ENCODE data around the gene BAZ2B.

BAZ2B gene

DNA sequence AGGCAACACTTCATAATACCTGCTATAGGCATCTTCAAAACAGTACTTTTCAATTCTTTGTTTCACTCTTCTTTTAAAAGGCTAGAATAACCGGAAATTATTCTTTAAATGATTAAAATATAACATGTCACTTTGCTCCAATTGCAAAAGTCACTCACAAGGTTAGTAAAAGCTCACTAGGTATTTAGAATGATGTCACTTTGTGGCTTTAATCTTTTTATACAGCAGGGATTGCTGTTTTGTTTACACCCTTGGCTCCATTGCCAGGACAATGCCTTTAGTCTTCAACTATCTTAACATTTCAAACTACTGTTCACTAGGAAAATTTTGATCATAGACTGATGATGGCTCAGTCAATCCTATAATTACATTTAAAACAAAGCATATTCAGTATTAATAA lies 157.1 kb downstream of the BAZ2B start:
- no CpG with 5 or more reads among the region's 1 CpG for WGBS
- H3K27me3 ChIP-seq (ENCODE audit: insufficient read depth, low read length), result no peaks in the 10 kb centered on the region
- no peak overlapping the region for H3K27ac ChIP-seq (ENCODE audit: low read depth, low read length)
- H3K9ac ChIP-seq (ENCODE audit: low read depth, low read length), result no peak overlapping the region
- no peak overlapping the region for H3K4me3 ChIP-seq (ENCODE audit: low read length)
- no peaks in the 10 kb centered on the region for H3K9me3 ChIP-seq (ENCODE audit: insufficient read depth, low read depth, low read length)
- no peaks in the 10 kb centered on the region for H3K4me1 ChIP-seq (ENCODE audit: insufficient read depth, low read length)
- H3K36me3 ChIP-seq (ENCODE audit: insufficient read depth, low read length), result no peaks in the 10 kb centered on the region

GRCh38 chr2:159457589-159457988 lies 158.8 kb downstream of the BAZ2B start:
- Histone ChIP-seq H3K9ac (ENCODE audit: low read depth, low read length) (no peak overlapping the region), H3K9me3 (ENCODE audit: insufficient read depth, low read depth, low read length) (no peaks in the 10 kb centered on the region), H3K36me3 (ENCODE audit: insufficient read depth, low read length) (no peaks in the 10 kb centered on the region), H3K4me1 (ENCODE audit: insufficient read depth, low read length) (no peaks in the 10 kb centered on the region), H3K4me3 (ENCODE audit: low read length) (no peak overlapping the region), H3K27ac (ENCODE audit: low read depth, low read length) (no peak overlapping the region; the same call in 1 of the 2 replicates), H3K27me3 (ENCODE audit: insufficient read depth, low read length) (no peaks in the 10 kb centered on the region)
- 74% methylated on average over 1 of the region's 1 CpG for WGBS

- WGBS, result 100% methylated on average over 1 of the region's 5 CpGs
- no peaks in the 10 kb centered on the region for H3K4me1 ChIP-seq (ENCODE audit: insufficient read depth, low read length)
Measured at GRCh38 chr2:159456500-159457426, 159.6 kb downstream of the BAZ2B start.

DNA sequence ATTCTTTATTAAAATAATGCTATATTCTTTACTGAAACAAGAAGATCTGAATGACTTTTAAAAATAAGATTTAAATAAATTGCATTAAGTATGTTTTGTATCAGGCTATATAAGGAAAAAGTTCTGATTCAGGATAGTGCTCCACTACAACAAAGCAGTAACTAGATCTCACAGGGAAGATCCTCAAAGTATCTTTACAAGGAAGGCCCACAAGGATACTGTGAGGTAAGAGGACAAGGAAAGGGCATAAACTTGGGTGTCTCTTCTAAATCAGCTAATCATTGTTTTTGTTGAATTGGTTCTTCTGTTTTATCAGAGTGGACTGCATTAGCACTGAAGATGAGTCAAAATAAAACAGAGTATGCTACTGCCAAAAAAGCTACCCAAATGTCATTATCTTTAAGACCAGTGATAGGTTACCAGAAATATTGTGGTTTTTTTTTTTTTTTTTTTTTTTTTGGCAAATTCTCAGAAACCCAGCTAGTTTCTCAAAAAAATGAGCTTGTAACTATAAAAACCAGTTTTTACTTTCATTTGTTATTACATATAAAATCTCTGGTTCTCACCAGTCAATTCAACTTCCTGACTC lies 160.9 kb downstream of the BAZ2B start:
- no peaks in the 10 kb centered on the region for H3K9me3 ChIP-seq (ENCODE audit: insufficient read depth, low read depth, low read length)
- H3K27ac ChIP-seq (ENCODE audit: low read depth, low read length), result no peak overlapping the region
- peaks cover 2% of the 10 kb centered on the region; the same call in 1 of the 2 replicates for H3K4me1 ChIP-seq (ENCODE audit: insufficient read depth, low read length)
- H3K36me3 ChIP-seq (ENCODE audit: insufficient read depth, low read length), result no peaks in the 10 kb centered on the region
- no peaks in the 10 kb centered on the region for H3K27me3 ChIP-seq (ENCODE audit: insufficient read depth, low read length)
- no peak overlapping the region for H3K9ac ChIP-seq (ENCODE audit: low read depth, low read length)
- no peak overlapping the region for H3K4me3 ChIP-seq (ENCODE audit: low read length)

More at GRCh38 chr2:159456500-159457426, 159.6 kb downstream of the BAZ2B start:
- Histone ChIP-seq H3K27ac (ENCODE audit: low read depth, low read length) (no peak overlapping the region), H3K4me3 (ENCODE audit: low read length) (no peak overlapping the region), H3K36me3 (ENCODE audit: insufficient read depth, low read length) (no peaks in the 10 kb centered on the region), H3K9ac (ENCODE audit: low read depth, low read length) (no peak overlapping the region), H3K27me3 (ENCODE audit: insufficient read depth, low read length) (no peaks in the 10 kb centered on the region), H3K9me3 (ENCODE audit: insufficient read depth, low read depth, low read length) (no peaks in the 10 kb centered on the region)

DNA sequence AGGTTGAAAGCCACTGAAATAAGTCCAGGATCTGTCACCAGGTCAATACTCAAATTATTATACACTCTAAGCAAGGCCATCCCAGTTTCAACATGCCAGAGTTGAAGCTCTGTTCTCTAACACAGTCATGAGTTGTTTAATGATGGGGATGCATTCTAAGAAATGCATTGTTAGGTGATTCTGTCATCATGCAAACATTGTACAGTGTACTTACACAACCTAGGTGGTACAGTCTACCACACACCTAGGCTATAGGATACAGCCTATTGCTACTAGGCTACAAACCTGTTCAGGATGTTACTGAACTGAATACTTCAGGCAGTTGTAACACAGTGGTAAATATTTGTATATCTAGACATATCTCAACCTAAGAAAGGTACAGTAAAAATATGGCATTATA lies 162.2 kb downstream of the BAZ2B start:
- H3K9ac ChIP-seq (ENCODE audit: low read depth, low read length), result no peak overlapping the region
- peaks cover 12% of the 10 kb centered on the region for H3K4me1 ChIP-seq (ENCODE audit: insufficient read depth, low read length)
- H3K27me3 ChIP-seq (ENCODE audit: insufficient read depth, low read length), result no peaks in the 10 kb centered on the region
- no peak overlapping the region for H3K27ac ChIP-seq (ENCODE audit: low read depth, low read length)
- H3K36me3 ChIP-seq (ENCODE audit: insufficient read depth, low read length), result no peaks in the 10 kb centered on the region
- no peak overlapping the region for H3K4me3 ChIP-seq (ENCODE audit: low read length)
- no peaks in the 10 kb centered on the region for H3K9me3 ChIP-seq (ENCODE audit: insufficient read depth, low read depth, low read length)

DNA sequence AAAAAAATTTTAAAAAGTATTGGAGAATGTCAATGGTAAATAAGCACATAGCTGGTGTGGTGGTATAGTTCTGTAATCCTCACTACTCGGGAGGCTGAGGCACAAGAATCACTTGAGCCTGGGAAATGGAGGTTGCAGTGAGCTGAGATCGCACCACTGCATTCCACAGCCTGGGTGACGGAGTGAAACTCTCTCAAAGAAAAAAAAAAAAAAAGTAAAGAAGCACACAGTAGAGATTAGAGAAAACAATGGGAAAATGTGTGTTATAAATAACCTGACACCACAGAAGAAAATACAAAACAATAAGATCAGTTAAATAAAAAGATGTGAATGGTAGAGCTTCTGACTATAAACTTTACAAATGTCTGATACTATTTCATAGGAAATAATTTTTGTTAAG lies 166.2 kb downstream of the BAZ2B start:
- Histone ChIP-seq H3K9ac (ENCODE audit: low read depth, low read length) (no peak overlapping the region), H3K4me3 (ENCODE audit: low read length) (no peak overlapping the region), H3K9me3 (ENCODE audit: insufficient read depth, low read depth, low read length) (no peaks in the 10 kb centered on the region), H3K36me3 (ENCODE audit: insufficient read depth, low read length) (peaks cover 23% of the 10 kb centered on the region), H3K4me1 (ENCODE audit: insufficient read depth, low read length) (peaks cover 30% of the 10 kb centered on the region), H3K27ac (ENCODE audit: low read depth, low read length) (peak overlapping the region; percentile 50; the same call in 1 of the 2 replicates), H3K27me3 (ENCODE audit: insufficient read depth, low read length) (no peaks in the 10 kb centered on the region)
- WGBS, result 94% methylated on average over 3 of the region's 3 CpGs

GRCh38 chr2:159449504-159450124 lies 166.7 kb downstream of the BAZ2B start:
- peaks cover 29% of the 10 kb centered on the region for H3K36me3 ChIP-seq (ENCODE audit: insufficient read depth, low read length)
- H3K9me3 ChIP-seq (ENCODE audit: insufficient read depth, low read depth, low read length), result no peaks in the 10 kb centered on the region
- no peak overlapping the region for H3K4me3 ChIP-seq (ENCODE audit: low read length)
- peaks cover 30% of the 10 kb centered on the region for H3K4me1 ChIP-seq (ENCODE audit: insufficient read depth, low read length)
- H3K27ac ChIP-seq (ENCODE audit: low read depth, low read length), result peak overlapping the region; percentile 50; the same call in 1 of the 2 replicates
- no peaks in the 10 kb centered on the region for H3K27me3 ChIP-seq (ENCODE audit: insufficient read depth, low read length)
- no peak overlapping the region for H3K9ac ChIP-seq (ENCODE audit: low read depth, low read length)
- WGBS, result 0% methylated on average over 1 of the region's 1 CpG

- 97% methylated on average over 2 of the region's 2 CpGs for WGBS
- Histone ChIP-seq H3K9me3 (ENCODE audit: insufficient read depth, low read depth, low read length) (no peaks in the 10 kb centered on the region), H3K27ac (ENCODE audit: low read depth, low read length) (no peak overlapping the region; the same call in 1 of the 2 replicates), H3K4me1 (ENCODE audit: insufficient read depth, low read length) (peaks cover 30% of the 10 kb centered on the region), H3K4me3 (ENCODE audit: low read length) (no peak overlapping the region), H3K9ac (ENCODE audit: low read depth, low read length) (no peak overlapping the region), H3K36me3 (ENCODE audit: insufficient read depth, low read length) (peaks cover 54% of the 10 kb centered on the region), H3K27me3 (ENCODE audit: insufficient read depth, low read length) (no peaks in the 10 kb centered on the region)
Measured at GRCh38 chr2:159446817-159447216, 169.5 kb downstream of the BAZ2B start.

DNA sequence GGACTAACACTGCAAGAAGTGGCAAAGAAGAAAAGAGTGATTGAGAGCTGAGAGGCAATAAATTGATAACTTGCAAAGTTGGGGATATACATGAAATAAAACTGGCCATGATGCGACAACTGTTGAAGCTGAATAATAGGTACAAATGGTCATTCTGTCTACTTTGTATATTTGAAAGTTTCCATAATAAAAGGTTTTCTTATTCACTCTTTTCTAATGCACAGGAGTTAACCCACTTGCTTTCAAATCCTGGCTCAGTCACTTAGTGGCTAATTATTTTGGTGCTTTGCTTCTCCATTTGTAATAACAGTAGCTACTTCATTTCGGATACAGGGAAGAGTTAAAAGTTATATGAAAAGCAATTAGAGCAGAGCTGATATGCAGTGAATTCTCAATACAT lies 170.1 kb downstream of the BAZ2B start:
- no peak overlapping the region; the same call in 1 of the 2 replicates for H3K27ac ChIP-seq (ENCODE audit: low read depth, low read length)

DNA sequence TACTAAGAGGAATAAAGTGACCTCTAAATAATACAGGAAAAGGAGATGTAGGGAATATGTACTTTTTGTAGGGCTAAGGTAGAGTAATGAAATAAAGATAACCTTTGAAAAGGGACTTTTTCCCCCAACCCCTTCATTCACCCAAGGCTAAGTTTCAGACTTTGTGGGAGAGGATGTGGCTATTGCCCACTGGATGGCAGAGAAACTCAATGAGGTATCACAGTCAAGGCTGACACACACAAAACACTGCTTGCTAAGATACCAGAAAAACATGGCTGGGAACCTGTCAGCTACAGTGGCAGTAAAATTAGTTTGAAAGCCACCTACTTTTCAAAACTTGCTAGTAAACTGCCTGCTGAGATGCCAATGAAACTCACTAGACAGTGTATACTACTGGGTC lies 171.0 kb downstream of the BAZ2B start:
- H3K9ac ChIP-seq (ENCODE audit: low read depth, low read length), result no peak overlapping the region
- H3K27me3 ChIP-seq (ENCODE audit: insufficient read depth, low read length), result no peaks in the 10 kb centered on the region
- H3K27ac ChIP-seq (ENCODE audit: low read depth, low read length), result no peak overlapping the region
- H3K9me3 ChIP-seq (ENCODE audit: insufficient read depth, low read depth, low read length), result no peaks in the 10 kb centered on the region
- H3K4me3 ChIP-seq (ENCODE audit: low read length), result no peak overlapping the region
- peaks cover 61% of the 10 kb centered on the region for H3K36me3 ChIP-seq (ENCODE audit: insufficient read depth, low read length)
- H3K4me1 ChIP-seq (ENCODE audit: insufficient read depth, low read length), result peaks cover 26% of the 10 kb centered on the region

More for the DNA sequence above, 170.1 kb downstream of the BAZ2B start:
- peaks cover 60% of the 10 kb centered on the region for H3K36me3 ChIP-seq (ENCODE audit: insufficient read depth, low read length)
- H3K9me3 ChIP-seq (ENCODE audit: insufficient read depth, low read depth, low read length), result no peaks in the 10 kb centered on the region
- no peaks in the 10 kb centered on the region for H3K27me3 ChIP-seq (ENCODE audit: insufficient read depth, low read length)
- peaks cover 30% of the 10 kb centered on the region for H3K4me1 ChIP-seq (ENCODE audit: insufficient read depth, low read length)
- 94% methylated on average over 1 of the region's 2 CpGs for WGBS
- no peak overlapping the region for H3K4me3 ChIP-seq (ENCODE audit: low read length)
- no peak overlapping the region for H3K9ac ChIP-seq (ENCODE audit: low read depth, low read length)

- H3K4me1 ChIP-seq (ENCODE audit: insufficient read depth, low read length), result peaks cover 23% of the 10 kb centered on the region
Measured at GRCh38 chr2:159444754-159445153, 171.6 kb downstream of the BAZ2B start.

More at GRCh38 chr2:159444754-159445153, 171.6 kb downstream of the BAZ2B start:
- H3K27me3 ChIP-seq (ENCODE audit: insufficient read depth, low read length), result no peaks in the 10 kb centered on the region
- H3K9ac ChIP-seq (ENCODE audit: low read depth, low read length), result no peak overlapping the region
- H3K27ac ChIP-seq (ENCODE audit: low read depth, low read length), result no peak overlapping the region
- no peaks in the 10 kb centered on the region for H3K9me3 ChIP-seq (ENCODE audit: insufficient read depth, low read depth, low read length)
- H3K36me3 ChIP-seq (ENCODE audit: insufficient read depth, low read length), result peaks cover 61% of the 10 kb centered on the region
- H3K4me3 ChIP-seq (ENCODE audit: low read length), result no peak overlapping the region
